GOT3 (cell line): ENCODE results near the gene NRXN3.

Experiments
- DNase-seq: peaks from one replicate; lab custom pipeline; 2025; ENCODE audit warnings: mixed read lengths; lab: John Stamatoyannopoulos, UW

Gene NRXN3

GRCh38 chr14:79475887-79476532 is 1305.8 kb downstream of the NRXN3 start:
- DNase-seq: no peak

- DNase-seq: no peak
These were observed 1306.4 kb downstream of the NRXN3 start for GRCh38 chr14:79476552-79476951.

- no peak for DNase-seq
These were observed 1310.0 kb downstream of the NRXN3 start for GRCh38 chr14:79480212-79480611.

GRCh38 chr14:79482825-79483224 is 1312.7 kb downstream of the NRXN3 start:
- no peak for DNase-seq

GRCh38 chr14:79483477-79484388 is 1313.6 kb downstream of the NRXN3 start:
- no peak for DNase-seq

- no peak for DNase-seq
These were observed 1317.5 kb downstream of the NRXN3 start for GRCh38 chr14:79487632-79488031.

- no peak for DNase-seq
These were observed 1321.0 kb downstream of the NRXN3 start for GRCh38 chr14:79491161-79491560.

- DNase-seq: no peak
These were observed 1323.0 kb downstream of the NRXN3 start for GRCh38 chr14:79493081-79493645.

GRCh38 chr14:79496701-79497100 is 1326.5 kb downstream of the NRXN3 start:
- DNase-seq: no peak

GRCh38 chr14:79500489-79500888 is 1330.3 kb downstream of the NRXN3 start:
- no peak for DNase-seq

GRCh38 chr14:79502136-79502750 is 1332.1 kb downstream of the NRXN3 start:
- no peak for DNase-seq

- no peak for DNase-seq
These were observed 1332.6 kb downstream of the NRXN3 start for GRCh38 chr14:79502751-79503148.

GRCh38 chr14:79510659-79511058 is 1340.5 kb downstream of the NRXN3 start:
- DNase-seq: no peak

GRCh38 chr14:79511146-79511545 is 1341.0 kb downstream of the NRXN3 start:
- DNase-seq: no peak

GRCh38 chr14:79513446-79513845 is 1343.3 kb downstream of the NRXN3 start:
- DNase-seq: no peak

GRCh38 chr14:79514700-79515099 is 1344.5 kb downstream of the NRXN3 start:
- no peak for DNase-seq

- no peak for DNase-seq
These were observed 1345.0 kb downstream of the NRXN3 start for GRCh38 chr14:79515158-79515557.

GRCh38 chr14:79516009-79516408 is 1345.8 kb downstream of the NRXN3 start:
- no peak for DNase-seq

- DNase-seq: no peak
These were observed 1355.2 kb downstream of the NRXN3 start for GRCh38 chr14:79525416-79525815.

GRCh38 chr14:79528828-79529416 is 1358.7 kb downstream of the NRXN3 start:
- DNase-seq: no peak

- no peak for DNase-seq
These were observed 1360.4 kb downstream of the NRXN3 start for GRCh38 chr14:79530555-79530954.

- DNase-seq: no peak
These were observed 1364.7 kb downstream of the NRXN3 start for GRCh38 chr14:79534703-79535353.
